NCI-H526 treated with DMSO at 0.1 percent for 48 hours (cell line): ENCODE measurements around the gene PIGB.
"Not testable (repeated sequence)": the region's sequence is repeated elsewhere in the genome, so short reads cannot be mapped to it uniquely, and the experiment has no call there.

ENCODE experiments used
- DNase-seq: peaks from one replicate; lab custom pipeline; 2025; lab: John Stamatoyannopoulos, UW

Gene PIGB

DNA sequence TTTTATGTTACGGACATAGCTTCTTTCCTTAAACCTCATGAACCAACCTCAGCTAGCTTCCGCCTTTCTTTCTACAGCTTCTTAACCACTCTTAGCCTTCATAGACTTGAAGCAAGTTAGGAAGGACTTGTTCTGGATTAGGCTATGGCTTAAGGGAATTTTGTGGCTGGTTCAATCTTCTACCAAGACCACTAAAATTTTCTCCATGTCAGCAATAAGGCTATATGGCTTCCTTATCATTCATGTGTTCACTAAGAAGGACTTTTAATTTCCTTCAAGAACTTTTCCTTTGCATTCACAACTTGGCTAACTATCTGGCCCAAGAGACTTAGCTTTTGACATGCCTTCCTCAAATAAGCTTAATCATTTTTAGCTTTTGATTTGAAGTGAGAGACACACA lies 64.7 kb downstream of the PIGB start:
- DNase-seq: no peak

DNA sequence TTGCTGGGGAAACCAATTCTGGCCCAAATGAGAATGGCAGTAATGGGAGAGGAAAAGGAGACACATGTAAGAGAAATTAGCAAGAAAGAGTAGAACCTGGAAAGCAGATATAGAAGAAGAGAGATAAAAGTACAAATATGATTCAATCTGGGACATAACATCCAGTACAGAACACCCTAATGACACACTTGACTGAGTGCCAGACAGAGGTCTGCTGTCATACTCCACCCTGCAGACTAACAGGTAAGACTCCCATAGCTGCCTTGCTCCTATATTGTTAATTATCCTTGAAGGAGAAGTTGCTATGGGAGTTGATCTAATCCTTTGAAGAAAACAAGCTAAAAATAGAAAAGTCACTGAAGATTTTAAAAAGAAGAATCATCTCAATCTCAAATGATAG lies 68.0 kb downstream of the PIGB start:
- DNase-seq: no peak

DNA sequence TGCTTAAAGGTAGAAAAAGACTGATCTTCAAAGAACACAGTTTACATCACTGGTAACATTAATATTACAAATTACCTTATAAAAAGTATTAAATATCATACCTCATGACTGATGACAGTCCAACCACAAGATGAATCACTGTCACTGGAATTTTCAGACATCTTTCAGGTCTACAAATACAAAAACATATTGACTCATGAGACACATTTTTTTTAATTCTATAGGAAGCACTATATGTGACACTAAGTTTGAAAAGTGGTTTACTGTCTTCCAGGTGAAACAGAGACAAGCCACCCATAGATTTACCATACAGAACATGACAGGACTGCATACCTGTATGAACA lies 70.2 kb downstream of the PIGB start:
- no peak for DNase-seq

DNA sequence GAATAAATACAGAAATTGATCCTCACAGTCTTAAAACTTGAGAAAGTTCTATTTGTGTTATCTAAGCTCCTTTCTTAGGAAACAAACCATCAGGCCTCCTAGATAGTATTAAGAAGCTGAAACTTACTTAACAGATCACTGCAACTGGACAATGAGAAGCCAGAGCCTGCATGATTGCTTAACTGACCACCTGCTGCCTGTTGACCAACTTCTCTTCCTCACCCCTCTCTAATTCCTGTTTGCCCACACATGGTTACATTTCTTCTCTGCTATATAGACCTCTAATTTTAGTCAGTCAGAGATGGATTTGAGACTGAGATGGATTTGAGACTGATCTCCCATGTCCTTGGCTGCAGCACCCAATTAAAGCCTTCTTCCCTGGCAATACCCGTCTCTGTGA lies 75.7 kb downstream of the PIGB start:
- no peak for DNase-seq

DNA sequence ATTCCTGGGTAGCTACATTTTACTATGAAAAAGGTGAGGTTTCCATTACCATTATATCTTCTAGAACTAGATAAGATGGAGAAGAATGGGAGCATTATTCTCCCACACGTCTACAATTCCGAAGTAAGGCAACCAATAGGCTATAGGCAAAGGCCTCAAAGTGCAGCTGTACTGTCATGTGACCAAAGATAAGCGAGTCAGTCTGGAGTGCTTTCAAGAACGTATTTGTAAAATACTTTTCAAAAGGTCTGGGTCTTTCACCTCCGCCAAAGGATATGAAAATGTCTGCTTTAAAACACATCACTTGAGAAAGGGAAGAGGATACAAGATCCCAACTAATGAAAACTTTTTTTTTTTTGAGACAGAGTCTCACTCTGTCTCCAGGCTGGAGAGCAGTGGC lies 79.2 kb downstream of the PIGB start:
- no peak for DNase-seq

DNA sequence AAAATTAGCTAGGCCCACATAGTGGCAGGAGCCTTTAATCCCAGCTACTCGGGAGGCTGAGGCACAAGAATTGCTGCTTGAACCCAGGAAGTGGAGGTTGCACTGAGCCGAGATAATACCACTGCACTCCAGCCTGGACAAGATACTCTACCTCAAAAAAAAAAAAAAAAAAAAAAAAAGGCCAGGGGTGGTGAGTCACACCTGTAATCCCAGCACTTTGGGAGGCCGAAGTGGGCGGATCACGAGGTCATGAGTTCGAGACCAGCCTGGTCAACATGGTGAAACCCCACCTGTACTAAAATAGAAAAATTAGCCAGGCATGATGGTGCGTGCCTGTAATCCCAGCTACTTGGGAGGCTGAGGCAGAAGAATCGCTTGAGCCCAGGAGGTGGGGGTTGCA lies 81.0 kb downstream of the PIGB start:
- not testable (repeated sequence) for DNase-seq

DNA sequence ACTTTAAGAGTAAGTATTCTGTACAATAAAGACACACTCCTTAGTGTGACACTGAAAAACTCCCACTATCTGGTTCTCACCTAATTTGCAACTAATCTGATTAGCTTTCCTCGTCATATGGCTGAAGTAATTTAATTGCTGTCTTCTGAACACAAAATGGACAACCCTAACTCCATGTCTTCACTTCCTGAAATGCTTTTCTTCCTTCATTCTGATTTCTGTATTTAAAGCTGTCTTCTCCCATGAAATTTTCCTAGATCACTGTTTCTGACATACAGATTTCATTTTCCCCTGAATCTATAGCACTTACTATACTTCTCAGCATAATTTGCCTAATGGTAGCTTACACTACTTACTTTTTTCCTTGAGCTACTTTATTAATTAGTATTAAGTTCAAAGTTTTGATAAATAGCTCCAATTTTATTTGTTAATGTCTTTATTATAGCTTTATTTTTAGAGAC lies 82.8 kb downstream of the PIGB start:
- no peak for DNase-seq

DNA sequence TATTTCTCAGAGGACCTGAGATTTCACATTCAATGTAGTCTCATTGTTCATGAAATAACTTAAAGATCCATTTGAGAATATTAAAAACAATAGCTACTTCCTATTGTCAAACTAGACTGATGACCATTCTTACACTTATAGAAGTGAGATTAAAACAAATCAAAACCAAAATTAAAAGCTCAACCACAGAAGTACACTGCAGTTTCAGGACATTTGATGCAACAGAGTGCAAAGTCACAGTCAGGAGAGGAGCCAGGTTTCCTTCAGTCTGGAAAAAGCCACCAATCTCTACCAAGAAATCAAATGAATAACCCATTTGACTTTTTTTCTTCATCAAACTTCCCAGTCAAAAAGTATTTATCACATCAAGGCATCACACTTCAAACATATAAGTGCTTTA lies 83.7 kb downstream of the PIGB start:
- DNase-seq: no peak

DNA sequence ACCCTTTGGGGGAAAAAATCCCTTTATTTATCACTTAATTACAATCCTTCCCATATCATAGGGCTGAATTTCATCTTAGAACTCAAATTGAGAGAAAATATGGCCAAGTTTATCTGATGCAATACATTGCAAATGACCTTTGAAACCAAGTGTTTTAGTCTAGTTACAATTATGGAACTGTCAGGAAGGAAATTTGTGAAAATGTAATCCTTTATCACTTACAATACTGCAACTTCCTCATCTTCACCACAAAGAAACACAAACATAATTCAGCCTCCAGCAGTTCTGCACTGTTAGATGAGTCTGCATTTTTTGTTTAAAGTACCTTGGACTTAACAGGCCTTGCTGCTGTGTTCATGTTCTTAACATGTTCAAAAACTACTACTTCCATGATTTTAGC lies 84.5 kb downstream of the PIGB start:
- DNase-seq: no peak
